ENCODE measurements around the gene LRRC4B. TPM values are rescaled to one million over a fixed set of nuclear protein-coding genes. Genes with fewer than 3 reads are reported as not detected.

Gene LRRC4B
- total RNA-seq, 1 donor from 2014 or later: 4.6 TPM

DNA sequence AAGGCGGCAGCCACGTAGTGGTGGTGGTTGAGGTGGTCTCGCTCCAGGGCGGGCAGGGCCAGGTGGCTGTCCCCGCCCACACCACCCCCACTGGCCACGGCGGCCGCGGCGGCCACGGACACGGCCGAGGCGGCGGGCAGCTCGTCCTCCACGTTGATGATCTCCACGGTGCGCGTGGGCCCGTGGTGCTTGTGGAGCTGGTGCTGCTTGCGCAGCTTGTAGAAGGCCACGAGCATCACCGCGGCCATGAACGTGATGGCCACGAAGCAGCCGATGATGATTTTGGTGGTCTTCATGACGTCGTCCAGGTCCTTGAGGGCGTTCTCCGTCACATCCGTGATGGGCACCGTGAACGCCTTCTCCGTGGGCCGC lies 50.5 kb downstream of the LRRC4B start:
- H3K4me3 ChIP-seq: no peak overlapping the region
- no peaks in the 10 kb centered on the region for H3K27me3 ChIP-seq
- TF ChIP-seq, protein P1, sequence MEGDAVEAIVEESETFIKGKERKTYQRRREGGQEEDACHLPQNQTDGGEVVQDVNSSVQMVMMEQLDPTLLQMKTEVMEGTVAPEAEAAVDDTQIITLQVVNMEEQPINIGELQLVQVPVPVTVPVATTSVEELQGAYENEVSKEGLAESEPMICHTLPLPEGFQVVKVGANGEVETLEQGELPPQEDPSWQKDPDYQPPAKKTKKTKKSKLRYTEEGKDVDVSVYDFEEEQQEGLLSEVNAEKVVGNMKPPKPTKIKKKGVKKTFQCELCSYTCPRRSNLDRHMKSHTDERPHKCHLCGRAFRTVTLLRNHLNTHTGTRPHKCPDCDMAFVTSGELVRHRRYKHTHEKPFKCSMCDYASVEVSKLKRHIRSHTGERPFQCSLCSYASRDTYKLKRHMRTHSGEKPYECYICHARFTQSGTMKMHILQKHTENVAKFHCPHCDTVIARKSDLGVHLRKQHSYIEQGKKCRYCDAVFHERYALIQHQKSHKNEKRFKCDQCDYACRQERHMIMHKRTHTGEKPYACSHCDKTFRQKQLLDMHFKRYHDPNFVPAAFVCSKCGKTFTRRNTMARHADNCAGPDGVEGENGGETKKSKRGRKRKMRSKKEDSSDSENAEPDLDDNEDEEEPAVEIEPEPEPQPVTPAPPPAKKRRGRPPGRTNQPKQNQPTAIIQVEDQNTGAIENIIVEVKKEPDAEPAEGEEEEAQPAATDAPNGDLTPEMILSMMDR (IDR thresholded peaks at IDR 0.05): no peak
- H3K27ac ChIP-seq: no peak overlapping the region
- DNase-seq (no peak), ATAC-seq (no peak)
- H3K4me1 ChIP-seq: no peaks in the 10 kb centered on the region
- H3K9me3 ChIP-seq: no peaks in the 10 kb centered on the region
- intact Hi-C loops (cut with DNase I): no loop called here
- no peaks in the 10 kb centered on the region for H3K36me3 ChIP-seq

DNA sequence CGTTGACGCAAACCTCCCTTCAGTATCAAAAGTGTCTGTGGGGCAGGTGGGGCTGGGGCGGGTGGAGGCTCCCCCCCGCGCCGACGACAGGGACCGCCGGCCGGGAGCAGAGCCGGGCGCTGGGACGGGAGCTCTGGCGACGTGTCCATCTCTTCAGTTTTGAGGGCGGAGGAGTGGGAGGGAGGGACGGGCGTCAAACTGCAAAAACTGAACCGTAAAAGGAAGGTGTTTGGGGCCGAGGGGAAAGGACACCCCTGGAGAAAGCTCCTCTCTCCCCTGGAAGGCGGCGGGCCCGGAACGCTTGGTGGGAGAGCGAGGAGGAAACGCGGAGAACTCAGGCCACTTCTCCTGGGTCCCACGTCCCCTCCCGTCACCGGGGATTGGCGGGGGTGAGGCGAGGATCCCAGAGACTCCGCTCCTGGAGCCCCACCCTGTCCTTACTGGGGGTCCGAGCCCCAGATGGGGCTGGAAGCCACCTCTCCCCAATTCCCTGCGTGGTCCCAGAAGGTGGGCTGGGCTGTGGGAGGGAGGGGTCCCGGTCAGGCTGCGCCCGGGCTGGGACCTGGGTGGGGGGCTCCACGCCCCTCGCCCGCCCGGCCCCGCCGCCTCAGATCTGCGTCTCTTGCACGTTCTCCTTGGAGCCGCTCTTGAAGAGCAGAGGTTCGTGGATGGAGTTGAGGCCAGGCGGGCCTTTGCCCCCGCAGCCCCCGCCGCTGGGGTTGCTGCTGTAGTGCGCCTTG lies 51.1 kb downstream of the LRRC4B start:
- H3K27me3 ChIP-seq: no peaks in the 10 kb centered on the region
- TF ChIP-seq, protein P1 (IDR thresholded peaks at IDR 0.05): no peak
- H3K4me3 ChIP-seq: no peak overlapping the region
- ATAC-seq: no peak
- H3K27ac ChIP-seq: no peak overlapping the region
- no peaks in the 10 kb centered on the region for H3K9me3 ChIP-seq
- H3K4me1 ChIP-seq: no peaks in the 10 kb centered on the region
- DNase-seq: no peak
- H3K36me3 ChIP-seq: no peaks in the 10 kb centered on the region
- intact Hi-C loops (cut with DNase I): no loop called here

DNA sequence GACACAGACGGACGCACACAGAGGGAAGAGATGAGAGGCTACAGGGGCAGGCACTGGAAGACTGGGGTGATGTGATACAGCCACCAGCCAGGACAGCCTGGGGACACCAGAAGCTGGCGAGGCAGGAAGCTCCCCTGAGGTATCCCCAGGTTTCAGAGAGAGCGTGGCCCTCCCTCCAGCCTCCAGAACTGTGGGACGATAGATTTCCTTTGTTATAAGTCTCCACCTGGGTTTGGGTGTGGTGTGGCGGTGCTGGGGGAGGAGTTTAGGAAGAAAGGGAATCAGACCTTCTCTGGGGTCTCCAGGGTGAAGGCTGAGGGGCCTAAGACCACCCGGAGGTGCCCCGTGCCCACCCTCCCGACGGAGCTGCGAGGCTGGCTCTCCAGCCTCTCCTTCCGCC lies 51.8 kb downstream of the LRRC4B start:
- H3K27me3 ChIP-seq: no peaks in the 10 kb centered on the region
- H3K4me3 ChIP-seq: no peak overlapping the region
- no peak overlapping the region for H3K27ac ChIP-seq
- TF ChIP-seq, protein P1 (IDR thresholded peaks at IDR 0.05): no peak
- H3K36me3 ChIP-seq: no peaks in the 10 kb centered on the region
- DNase-seq (no peak), ATAC-seq (no peak)
- no peaks in the 10 kb centered on the region for H3K4me1 ChIP-seq
- intact Hi-C loops (cut with DNase I): no loop called here
- no peaks in the 10 kb centered on the region for H3K9me3 ChIP-seq

DNA sequence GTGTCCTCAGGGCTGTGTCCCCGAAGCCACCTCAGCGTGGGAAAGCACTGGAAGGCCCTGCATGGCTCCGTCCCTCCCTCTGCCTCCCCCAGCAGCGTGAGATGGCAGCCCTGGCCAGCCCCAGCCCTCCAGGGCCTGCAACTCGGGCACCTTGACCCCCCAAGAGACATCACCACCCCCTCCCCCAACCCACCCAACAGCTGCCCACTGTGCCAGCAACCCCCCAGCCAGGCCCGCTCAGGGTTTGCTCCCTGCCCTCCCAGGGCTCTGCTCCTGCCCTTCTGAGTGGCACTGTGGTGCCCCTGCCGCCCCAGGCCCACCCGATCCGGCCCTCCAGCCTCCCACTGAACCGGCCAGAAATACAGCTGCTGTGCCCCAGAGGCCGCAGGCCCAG lies 53.1 kb downstream of the LRRC4B start:
- H3K27me3 ChIP-seq: no peaks in the 10 kb centered on the region
- H3K9me3 ChIP-seq: no peaks in the 10 kb centered on the region
- ATAC-seq (no peak), DNase-seq (no peak)
- no peak overlapping the region for H3K27ac ChIP-seq
- intact Hi-C loops (cut with DNase I): no loop called here
- H3K36me3 ChIP-seq: no peaks in the 10 kb centered on the region
- peaks cover 6% of the 10 kb centered on the region for H3K4me1 ChIP-seq
- H3K4me3 ChIP-seq: no peak overlapping the region
- TF ChIP-seq, protein P1 (IDR thresholded peaks at IDR 0.05): no peak

DNA sequence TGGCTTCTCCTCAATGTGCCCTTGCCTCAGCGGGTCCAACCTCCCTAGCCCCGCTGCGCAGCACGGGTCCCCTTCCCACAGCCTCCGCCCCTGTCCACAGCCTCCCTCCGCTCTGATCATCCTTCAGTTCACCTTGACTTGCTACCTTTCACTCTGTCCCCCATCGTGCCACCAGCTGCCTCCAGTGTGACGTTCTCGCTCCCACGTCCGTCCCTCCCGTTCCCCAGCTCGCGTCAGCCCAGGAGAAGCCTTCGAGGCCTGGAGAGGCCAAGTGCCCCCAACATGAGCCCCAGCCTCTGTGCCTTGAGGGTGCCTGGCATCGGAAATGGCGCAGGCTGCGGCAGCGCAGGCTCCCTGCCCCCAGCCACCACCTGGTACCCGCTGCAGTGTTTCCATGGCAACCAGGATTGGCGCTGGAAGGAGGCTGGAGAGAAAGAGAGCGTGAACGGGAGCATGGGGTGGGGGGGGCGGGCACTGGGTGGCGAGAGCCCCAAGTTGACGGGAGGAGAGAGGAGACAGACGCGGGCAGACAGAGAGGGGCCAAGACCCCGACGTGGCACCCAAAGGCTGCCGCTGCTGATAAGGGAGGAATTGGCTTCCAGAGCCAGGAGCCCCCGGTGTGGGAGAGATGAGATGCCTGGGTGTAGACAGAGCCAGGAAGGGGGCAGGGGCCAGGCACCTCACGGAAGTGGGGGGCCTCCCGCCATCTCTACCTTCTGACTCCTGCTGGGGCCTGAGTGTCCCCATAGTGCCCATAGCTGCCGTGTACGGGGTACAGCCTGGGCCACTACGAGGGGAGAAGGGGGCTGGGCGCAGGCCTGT lies 53.7 kb downstream of the LRRC4B start:
- no peaks in the 10 kb centered on the region for H3K9me3 ChIP-seq
- H3K27me3 ChIP-seq: no peaks in the 10 kb centered on the region
- H3K4me1 ChIP-seq: peaks cover 9% of the 10 kb centered on the region
- H3K4me3 ChIP-seq: no peak overlapping the region
- TF ChIP-seq, protein P1 (IDR thresholded peaks at IDR 0.05): no peak
- H3K27ac ChIP-seq: no peak overlapping the region
- no peak for ATAC-seq
- DNase-seq: no peak
- no peaks in the 10 kb centered on the region for H3K36me3 ChIP-seq
- intact Hi-C loops (cut with DNase I): no loop called here
